Right ventricle myocardium superior (tissue), 1 donor: Measurements from ENCODE around the gene ALB. TPM values are rescaled to one million over a fixed set of nuclear protein-coding genes. Genes with fewer than 3 reads are reported as not detected.

Source experiments
- ATAC-seq: fragments of 200-7000 bp; cut with Tn5 transposase; one replicate; pipeline ENCODE4 v1.9.1; 2020; ENCODE audit warnings: mild to moderate bottlenecking; ENCODE audit not compliant: poor library complexity
- DNase-seq: peaks from one replicate; pipeline ENCODE4 v3.0.0-alpha.2; 2020
- intact Hi-C: fragments of 100-400 bp; cut with DNase I; formaldehyde crosslinking; loops from one replicate; pipeline ENCODE4 v1.11.2; 2022
- total RNA-seq: library from RNA; stranded (reverse); fragmentation: NEBNext Ultra II Directional; extraction: Animal tissue kit (Norgen Biotek cat#: 25700); gene quantifications from one replicate; pipeline ENCODE4 v1.2.1, GENCODE V29; 2021
- donor health status: DM: no; HTN: yes; CAD: no; lungs with severe emphysema.

Gene ALB
- total RNA-seq, 1 donor from 2014 or later = 4.5 TPM

- intact Hi-C loops = no loop called here
- DNase-seq = no peak
- no peak for ATAC-seq
These were observed 17.8 kb downstream of the ALB start for GRCh38 chr4:73421708-73422457.

DNA sequence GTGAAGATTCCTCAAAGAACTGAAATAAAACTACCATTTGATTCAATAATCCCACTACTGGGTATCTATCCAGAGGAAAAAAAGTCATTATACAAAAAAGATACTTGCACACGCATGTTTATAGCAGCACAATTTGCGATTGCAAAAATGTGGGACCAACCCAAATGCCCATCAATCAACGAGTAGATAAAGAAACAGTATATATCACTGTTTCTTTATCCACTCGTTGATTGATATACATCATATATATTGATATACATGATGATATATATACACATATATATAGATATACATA, 18.3 kb downstream of the ALB start:
- intact Hi-C loops = no loop called here
- ATAC-seq (no peak), DNase-seq (no peak)

DNA sequence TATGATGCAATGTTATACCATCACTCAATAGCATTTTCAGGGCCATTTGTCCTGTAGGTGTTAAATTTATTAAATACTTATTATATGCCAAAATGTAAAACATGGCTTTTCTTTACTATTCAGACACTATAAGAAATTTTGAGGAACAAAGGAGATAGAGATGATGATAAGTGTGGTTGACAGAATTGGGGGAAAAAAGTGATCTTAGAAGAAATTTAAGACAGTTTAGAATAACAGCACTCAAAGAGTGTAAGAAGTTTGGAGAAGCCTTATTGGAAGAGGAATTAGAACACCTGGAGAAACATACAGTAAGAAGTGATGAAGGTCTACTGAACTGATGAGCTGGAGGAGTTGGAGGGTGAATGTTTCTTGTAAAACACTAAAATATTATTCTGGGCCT, 19.1 kb downstream of the ALB start:
- intact Hi-C loops = no loop called here
- ATAC-seq = no peak
- no peak for DNase-seq

GRCh38 chr4:73426666-73427065, 22.6 kb downstream of the ALB start:
- intact Hi-C loops = no loop called here

GRCh38 chr4:73429118-73429517, 25.0 kb downstream of the ALB start:
- no peak for DNase-seq
- intact Hi-C loops = no loop called here
- no peak for ATAC-seq

More at GRCh38 chr4:73426666-73427065, 22.6 kb downstream of the ALB start:
- no peak for DNase-seq
- no peak for ATAC-seq

DNA sequence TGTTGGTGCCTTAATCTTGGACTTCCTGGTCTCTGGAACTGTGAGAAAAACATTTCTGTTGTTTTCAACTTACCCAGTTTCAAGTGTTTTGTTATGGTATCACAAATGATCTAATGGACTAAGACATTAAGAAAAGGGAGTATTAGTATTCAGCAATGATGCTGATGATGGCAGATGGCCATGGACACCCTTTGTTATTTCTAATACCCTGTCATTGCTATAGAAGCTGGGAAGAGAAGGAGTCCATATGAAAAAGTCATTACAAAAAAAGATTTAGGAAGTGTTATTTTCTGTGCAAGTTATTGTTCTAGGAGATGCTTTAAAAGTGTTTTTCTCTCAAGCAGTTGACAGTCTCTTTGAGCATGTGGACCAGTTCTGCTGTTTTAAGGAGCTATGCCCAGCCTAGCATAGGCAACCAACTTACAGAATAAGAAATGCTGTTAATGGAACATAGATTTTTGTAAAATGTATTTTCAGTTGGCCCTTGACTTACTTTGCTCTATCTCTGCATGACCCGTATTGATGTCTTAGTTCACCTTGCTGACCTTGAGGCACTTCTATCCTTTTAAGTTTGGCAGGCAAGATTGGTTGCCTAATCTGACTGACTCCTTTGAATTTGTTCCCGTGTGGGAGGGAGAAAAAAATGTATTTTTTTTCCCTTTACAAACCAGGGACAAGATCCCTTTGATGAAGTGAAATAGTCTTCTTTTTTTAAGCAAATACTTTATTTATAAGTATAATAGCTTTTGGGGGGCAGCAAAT, 25.9 kb downstream of the ALB start:
- DNase-seq = no peak
- intact Hi-C loops = no loop called here
- ATAC-seq = no peak

DNA sequence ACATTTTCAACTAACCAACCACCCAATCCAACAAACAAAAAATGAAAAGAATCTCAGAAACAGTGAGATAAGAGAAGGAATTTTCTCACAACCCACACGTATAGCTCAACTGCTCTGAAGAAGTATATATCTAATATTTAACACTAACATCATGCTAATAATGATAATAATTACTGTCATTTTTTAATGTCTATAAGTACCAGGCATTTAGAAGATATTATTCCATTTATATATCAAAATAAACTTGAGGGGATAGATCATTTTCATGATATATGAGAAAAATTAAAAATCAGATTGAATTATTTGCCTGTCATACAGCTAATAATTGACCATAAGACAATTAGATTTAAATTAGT, 27.7 kb downstream of the ALB start:
- DNase-seq (no peak), ATAC-seq (no peak)
- intact Hi-C loops = no loop called here

DNA sequence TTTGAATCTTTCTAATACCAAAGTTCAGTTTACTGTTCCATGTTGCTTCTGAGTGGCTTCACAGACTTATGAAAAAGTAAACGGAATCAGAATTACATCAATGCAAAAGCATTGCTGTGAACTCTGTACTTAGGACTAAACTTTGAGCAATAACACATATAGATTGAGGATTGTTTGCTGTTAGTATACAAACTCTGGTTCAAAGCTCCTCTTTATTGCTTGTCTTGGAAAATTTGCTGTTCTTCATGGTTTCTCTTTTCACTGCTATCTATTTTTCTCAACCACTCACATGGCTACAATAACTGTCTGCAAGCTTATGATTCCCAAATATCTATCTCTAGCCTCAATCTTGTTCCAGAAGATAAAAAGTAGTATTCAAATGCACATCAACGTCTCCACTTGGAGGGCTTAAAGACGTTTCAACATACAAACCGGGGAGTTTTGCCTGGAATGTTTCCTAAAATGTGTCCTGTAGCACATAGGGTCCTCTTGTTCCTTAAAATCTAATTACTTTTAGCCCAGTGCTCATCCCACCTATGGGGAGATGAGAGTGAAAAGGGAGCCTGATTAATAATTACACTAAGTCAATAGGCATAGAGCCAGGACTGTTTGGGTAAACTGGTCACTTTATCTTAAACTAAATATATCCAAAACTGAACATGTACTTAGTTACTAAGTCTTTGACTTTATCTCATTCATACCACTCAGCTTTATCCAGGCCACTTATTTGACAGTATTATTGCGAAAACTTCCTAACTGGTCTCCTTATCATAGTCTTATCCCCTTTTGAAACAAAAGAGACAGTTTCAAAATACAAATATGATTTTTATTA, 28.3 kb downstream of the ALB start:
- intact Hi-C loops = no loop called here
- DNase-seq (no peak), ATAC-seq (no peak)

GRCh38 chr4:73433140-73433539, 29.1 kb downstream of the ALB start:
- intact Hi-C loops = no loop called here

GRCh38 chr4:73434311-73434710, 30.2 kb downstream of the ALB start:
- intact Hi-C loops = no loop called here
- ATAC-seq = no peak
- no peak for DNase-seq

More at GRCh38 chr4:73433140-73433539, 29.1 kb downstream of the ALB start:
- no peak for ATAC-seq
- no peak for DNase-seq

DNA sequence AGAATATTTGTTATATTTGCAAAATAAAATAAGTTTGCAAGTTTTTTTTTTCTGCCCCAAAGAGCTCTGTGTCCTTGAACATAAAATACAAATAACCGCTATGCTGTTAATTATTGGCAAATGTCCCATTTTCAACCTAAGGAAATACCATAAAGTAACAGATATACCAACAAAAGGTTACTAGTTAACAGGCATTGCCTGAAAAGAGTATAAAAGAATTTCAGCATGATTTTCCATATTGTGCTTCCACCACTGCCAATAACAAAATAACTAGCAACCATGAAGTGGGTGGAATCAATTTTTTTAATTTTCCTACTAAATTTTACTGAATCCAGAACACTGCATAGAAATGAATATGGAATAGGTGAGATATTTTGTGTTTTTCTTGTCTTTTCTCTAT, 31.9 kb downstream of the ALB start, which contains the start of gene AFP:
Gene AFP (plus strand): TSS at position 238 of the 400 bp plus-strand sequence. CDS start 42 bp downstream, at position 280.
- ATAC-seq (no peak), DNase-seq (no peak)
- intact Hi-C loops = no loop called here

- DNase-seq = no peak
- intact Hi-C loops = no loop called here
- ATAC-seq = no peak
These were observed 32.8 kb downstream of the ALB start for GRCh38 chr4:73436674-73437557.

GRCh38 chr4:73437558-73437956, 33.5 kb downstream of the ALB start:
- intact Hi-C loops = no loop called here
- DNase-seq (no peak), ATAC-seq (no peak)

DNA sequence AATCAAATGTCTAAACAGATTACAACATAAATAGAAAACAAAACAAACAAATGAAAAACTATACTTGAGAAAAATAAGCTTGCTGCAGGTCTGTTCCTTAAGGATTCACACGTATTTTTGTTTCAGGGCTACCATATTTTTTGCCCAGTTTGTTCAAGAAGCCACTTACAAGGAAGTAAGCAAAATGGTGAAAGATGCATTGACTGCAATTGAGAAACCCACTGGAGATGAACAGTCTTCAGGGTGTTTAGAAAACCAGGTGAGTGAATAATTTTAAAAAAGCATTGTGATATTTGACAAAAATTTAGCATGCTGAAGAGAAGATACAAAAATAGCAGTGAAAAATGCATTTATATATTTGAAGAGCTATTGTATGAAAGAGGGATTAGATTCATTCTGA, 34.0 kb downstream of the ALB start:
- intact Hi-C loops = no loop called here
- ATAC-seq (no peak), DNase-seq (no peak)

DNA sequence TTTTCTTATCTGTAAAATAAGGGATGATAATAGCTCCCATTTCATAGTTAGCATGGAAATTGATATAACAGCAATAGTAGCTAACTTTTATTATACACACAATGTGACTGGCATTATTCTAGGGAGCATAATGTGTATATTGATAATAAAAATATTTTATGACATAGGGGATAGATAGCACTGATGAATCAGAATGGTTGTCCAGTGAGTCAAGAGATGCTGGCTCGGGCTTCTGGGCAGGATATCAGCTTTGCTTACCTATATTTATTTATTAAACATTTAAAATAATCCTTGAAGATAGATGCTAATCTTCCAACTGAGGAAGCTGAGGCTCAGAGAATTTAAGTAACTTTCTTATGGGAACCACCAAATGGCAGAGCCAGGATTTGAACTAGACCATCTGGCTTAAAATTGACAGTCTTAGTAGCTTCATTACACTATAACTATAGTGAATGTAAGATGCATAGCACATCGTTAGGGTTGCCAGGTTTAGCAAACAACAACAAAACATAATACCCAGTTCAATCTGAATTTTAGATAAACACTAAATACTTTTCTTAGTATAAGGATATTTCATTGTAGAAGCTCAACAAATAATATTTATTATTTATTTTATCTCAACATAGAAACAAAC, 34.6 kb downstream of the ALB start:
- intact Hi-C loops = no loop called here
- DNase-seq (no peak), ATAC-seq (no peak)

- no peak for DNase-seq
- no peak for ATAC-seq
- intact Hi-C loops = no loop called here
These were observed 35.4 kb downstream of the ALB start for GRCh38 chr4:73439445-73439844.

GRCh38 chr4:73439991-73440390, 35.9 kb downstream of the ALB start:
- intact Hi-C loops = no loop called here
- DNase-seq = no peak
- no peak for ATAC-seq

GRCh38 chr4:73440653-73441052, 36.6 kb downstream of the ALB start:
- no peak for DNase-seq
- intact Hi-C loops = no loop called here
- no peak for ATAC-seq
